GM10248 (cell line): ENCODE data around the gene CERS6.

Source experiments
- CTCF ChIA-PET: fragments of 300-600 bp; sonication (Branson Sonifier 250); formaldehyde crosslinking; extraction: SDS; loops from one replicate; lab custom pipeline; 2021; ENCODE audit warnings: antibody characterized with exemption; lab: Yijun Ruan, JAX
- POLR2A ChIA-PET: fragments of 350-650 bp; sonication (Branson Sonifier 250); formaldehyde crosslinking; extraction: SDS; loops from one replicate; lab custom pipeline; 2020; ENCODE audit warnings: antibody characterized with exemption; lab: Yijun Ruan, JAX
- DNase-seq: peaks from one replicate; pipeline ENCODE4 v3.0.0; 2012; ENCODE audit errors: extremely low spot score
- CTCF ChIP-seq: IDR thresholded peaks from 2 replicates; pipeline ENCODE4 v1.5.1; 2012; ENCODE audit warnings: mild to moderate bottlenecking, low read depth; ENCODE audit errors: extremely low read depth, missing control alignments, control extremely low read depth

Gene CERS6

GRCh38 chr2:168641636-168642035 lies 185.6 kb downstream of the CERS6 start:
- no peak for DNase-seq
- POLR2A ChIA-PET, result no interaction called here
- no peak for TF ChIP-seq CTCF
- CTCF ChIA-PET, result interaction anchor here (1.8 kb wide), 1 partner anchor 27 kb away, joined by 4 read pairs; no protein-coding TSS in a partner anchor

- DNase-seq, result no peak
- POLR2A ChIA-PET, result interaction anchor here (0.5 kb wide), 1 partner anchor 1411 kb away, joined by 4 read pairs; no protein-coding TSS in a partner anchor
- CTCF ChIA-PET, result interaction anchor here (1.0 to 1.8 kb wide), 3 partner anchors 10 to 28 kb away, joined by 3 to 4 read pairs (median 3); no protein-coding TSS in a partner anchor
- no peak for TF ChIP-seq CTCF
Observed at GRCh38 chr2:168642873-168643272, 186.8 kb downstream of the CERS6 start.

GRCh38 chr2:168643979-168644378 lies 187.9 kb downstream of the CERS6 start:
- DNase-seq, result no peak
- no peak for TF ChIP-seq CTCF
- ChIA-PET CTCF (no interaction called here), POLR2A (no interaction called here)

GRCh38 chr2:168645696-168646338 lies 189.7 kb downstream of the CERS6 start:
- no peak for DNase-seq
- CTCF ChIA-PET, result interaction anchor here (1.0 to 1.2 kb wide), 2 partner anchors 212 to 301 kb away, joined by 3 to 4 read pairs; no protein-coding TSS in a partner anchor
- POLR2A ChIA-PET, result no interaction called here
- no peak for TF ChIP-seq CTCF

- DNase-seq, result no peak
- CTCF ChIA-PET, result interaction anchor here (1.2 to 2.0 kb wide), 5 partner anchors 13 to 38 kb away, joined by 3 to 7 read pairs (median 4); no protein-coding TSS in a partner anchor
- TF ChIP-seq CTCF, result no peak
- POLR2A ChIA-PET, result no interaction called here
Observed at GRCh38 chr2:168649105-168649504, 193.0 kb downstream of the CERS6 start.

GRCh38 chr2:168649562-168649961 lies 193.5 kb downstream of the CERS6 start:
- no peak for DNase-seq
- ChIA-PET POLR2A (no interaction called here), CTCF (interaction anchor here (0.9 to 2.0 kb wide), 6 partner anchors 9 to 38 kb away, joined by 3 to 7 read pairs (median 4); no protein-coding TSS in a partner anchor)

More at GRCh38 chr2:168649562-168649961, 193.5 kb downstream of the CERS6 start:
- TF ChIP-seq CTCF, result no peak
